Spinal cord (tissue), 10 donors: ENCODE data around the gene EPB41. TPM values are rescaled to one million over a fixed set of nuclear protein-coding genes. Genes with fewer than 3 reads are reported as not detected.

Experiments used
- DNase-seq, 6 donors: peaks; one replicate each; pipeline versions ENCODE4 v3.0.0 to v3.0.0-alpha.2; 2013 to 2015; ENCODE audit warnings: low spot score in 6 of 6, low read depth in 4 of 6
- H3K27ac ChIP-seq: one replicate; pipeline ENCODE4 v1.5.1; 2013; ENCODE audit warnings: low read depth, low read length, control low read depth
- H3K27me3 ChIP-seq: one replicate; pipeline ENCODE4 v1.6.1; 2013; ENCODE audit warnings: low read length; ENCODE audit not compliant: control insufficient read depth, insufficient read depth
- H3K36me3 ChIP-seq: one replicate; pipeline ENCODE4 v1.6.1; 2013; ENCODE audit warnings: low read length; ENCODE audit not compliant: control insufficient read depth, insufficient read depth
- H3K4me1 ChIP-seq: one replicate; pipeline ENCODE4 v1.6.1; 2013; ENCODE audit warnings: low read length; ENCODE audit not compliant: control insufficient read depth, insufficient read depth
- H3K4me3 ChIP-seq: one replicate; pipeline ENCODE4 v1.5.1; 2013; ENCODE audit warnings: low read depth, low read length, control low read depth
- H3K9me3 ChIP-seq: one replicate; pipeline ENCODE4 v1.6.1; 2013; ENCODE audit warnings: low read length; ENCODE audit not compliant: control insufficient read depth, insufficient read depth
- WGBS: methylation state at CpG from one replicate; pipeline ENCODE4 v1.1.5; 2013; ENCODE audit warnings: missing lambda C conversion rate; ENCODE audit not compliant: insufficient coverage; 5-methylcytosine and 5-hydroxymethylcytosine counted together
- polyA plus RNA-seq, 2 donors: library from polyadenylated mRNA; unstranded; fragments of 120-200 nt; gene quantifications; one replicate each; pipeline ENCODE4 v1.2.1, GENCODE V29; 2013; ENCODE audit not compliant: insufficient read length in 2 of 2
- total RNA-seq, 2 donors: library from RNA; depleted of rRNA in 1 of 2; stranded (reverse); fragments of 120-200 nt in 1 of 2; fragments of >200 nt in 1 of 2; gene quantifications; one replicate each; pipeline versions ENCODE4 v1.2.3 to v1.2.4, GENCODE V29; 2013 to 2014
- donor health status: healthy.

Gene EPB41
- total and polyA plus RNA-seq, 4 donors: 27.8 to 66.9 (median 41.1) TPM

DNA sequence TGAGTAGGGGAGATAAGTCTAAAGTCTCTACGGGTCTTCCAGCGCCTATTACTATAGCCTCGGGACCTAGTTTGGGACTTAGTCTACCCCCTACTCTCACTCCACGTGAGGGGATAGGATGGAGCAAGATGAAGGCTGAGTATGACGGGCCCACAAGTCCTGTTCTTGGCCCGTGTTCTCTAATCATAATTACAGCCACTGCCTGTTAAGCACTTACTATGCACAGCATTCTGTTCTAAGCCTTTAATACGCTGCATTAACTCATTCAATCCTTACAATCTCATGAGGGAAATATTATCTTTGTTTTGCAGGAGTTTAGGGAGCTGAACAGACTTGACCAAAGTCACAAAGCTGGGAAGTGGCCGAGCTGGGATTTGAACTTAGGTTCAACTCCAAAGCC is 23.9 kb upstream of the EPB41 start:
- 90% methylated on average over 3 of the region's 8 CpGs for WGBS
- peaks cover 21% of the 10 kb centered on the region for H3K4me1 ChIP-seq
- no peak for DNase-seq
- no peak overlapping the region for H3K27ac ChIP-seq
- H3K4me3 ChIP-seq: no peak overlapping the region
- no peaks in the 10 kb centered on the region for H3K36me3 ChIP-seq
- peaks cover 19% of the 10 kb centered on the region for H3K27me3 ChIP-seq
- no peaks in the 10 kb centered on the region for H3K9me3 ChIP-seq

DNA sequence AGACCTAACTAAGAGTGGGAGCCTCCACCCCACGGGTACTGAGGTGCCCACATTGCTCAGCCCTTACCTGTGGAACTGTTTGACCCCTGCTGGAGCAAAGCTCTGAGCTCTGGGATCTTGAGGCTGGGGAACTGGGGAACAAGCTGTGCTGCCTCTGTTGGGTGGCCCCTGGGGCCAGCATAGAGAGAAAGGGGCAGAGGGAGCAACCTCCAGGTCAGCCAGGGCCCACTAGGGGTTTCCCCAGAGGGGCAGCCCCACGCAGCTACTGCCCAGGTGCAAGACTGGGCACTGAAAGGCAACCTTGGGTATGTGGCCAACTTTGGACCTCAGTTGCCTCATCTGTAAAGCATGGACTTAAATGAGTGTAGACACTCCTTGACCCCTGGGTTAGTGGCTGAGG is 23.5 kb upstream of the EPB41 start:
- peaks cover 15% of the 10 kb centered on the region for H3K27me3 ChIP-seq
- no peak for DNase-seq
- WGBS: 71% methylated on average over 2 of the region's 2 CpGs
- peaks cover 21% of the 10 kb centered on the region for H3K4me1 ChIP-seq
- no peak overlapping the region for H3K4me3 ChIP-seq
- no peak overlapping the region for H3K27ac ChIP-seq
- H3K9me3 ChIP-seq: no peaks in the 10 kb centered on the region
- no peaks in the 10 kb centered on the region for H3K36me3 ChIP-seq

DNA sequence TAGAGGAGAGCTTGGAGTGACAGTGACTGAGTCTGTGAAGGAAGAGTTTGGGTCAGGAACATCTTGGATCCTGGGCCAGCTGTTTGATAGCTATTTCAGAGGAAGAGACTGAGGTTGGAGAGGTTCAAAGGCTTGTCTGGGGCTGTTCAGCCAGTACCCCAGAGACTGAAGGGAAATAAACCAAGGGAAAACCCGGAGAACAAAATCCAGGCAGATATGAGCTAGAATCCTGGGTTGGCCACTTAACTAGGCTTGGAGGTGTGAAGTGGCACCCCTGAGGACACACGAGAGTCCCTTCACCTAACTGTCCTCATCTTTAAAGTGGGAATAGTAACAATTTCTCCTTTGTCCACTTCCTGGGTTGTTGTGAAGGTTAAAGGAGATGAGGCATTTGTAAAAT is 23.1 kb upstream of the EPB41 start:
- Histone ChIP-seq H3K9me3 (no peaks in the 10 kb centered on the region), H3K4me3 (no peak overlapping the region), H3K4me1 (peaks cover 20% of the 10 kb centered on the region), H3K27me3 (peaks cover 15% of the 10 kb centered on the region), H3K27ac (no peak overlapping the region), H3K36me3 (no peaks in the 10 kb centered on the region)
- WGBS: 100% methylated on average over 1 of the region's 2 CpGs
- DNase-seq: no peak

DNA sequence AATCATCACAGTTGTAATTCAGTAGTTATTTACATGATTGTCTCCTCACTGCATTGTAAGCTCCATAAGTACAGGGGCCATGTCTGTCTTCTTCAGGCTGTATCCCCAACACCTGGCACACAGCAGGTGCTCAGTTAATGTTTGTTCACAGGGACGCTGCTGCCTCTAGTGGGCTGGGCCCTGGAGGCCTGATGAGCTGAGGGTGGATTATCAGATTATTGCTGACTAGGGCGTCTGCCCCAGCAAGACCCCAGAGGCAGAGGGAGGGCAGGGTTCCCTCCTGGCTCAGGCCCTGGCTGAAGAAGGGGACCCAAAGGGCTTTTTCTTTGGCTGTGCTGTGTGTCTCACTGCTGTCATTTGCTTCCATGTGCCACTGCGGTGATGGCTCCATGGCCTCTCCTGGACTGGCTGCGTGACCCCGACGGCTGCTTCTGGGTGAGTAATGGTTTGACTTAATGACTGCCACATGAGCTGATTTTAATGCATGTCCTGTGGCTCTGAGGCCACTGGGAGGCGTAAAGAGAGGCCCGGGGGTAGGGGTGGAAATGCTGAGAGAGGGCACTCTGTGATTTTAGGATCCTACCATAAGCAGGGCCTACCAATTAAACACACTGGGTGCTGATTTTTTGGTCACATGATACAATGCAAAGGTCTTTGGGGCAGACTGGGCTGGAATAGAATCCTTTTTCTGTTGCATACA is 20.8 kb upstream of the EPB41 start:
- Histone ChIP-seq H3K4me1 (peaks cover 2% of the 10 kb centered on the region), H3K9me3 (no peaks in the 10 kb centered on the region), H3K36me3 (no peaks in the 10 kb centered on the region), H3K27me3 (no peaks in the 10 kb centered on the region), H3K4me3 (no peak overlapping the region), H3K27ac (no peak overlapping the region)
- DNase-seq: no peak
- WGBS: 50% methylated on average over 7 of the region's 8 CpGs

DNA sequence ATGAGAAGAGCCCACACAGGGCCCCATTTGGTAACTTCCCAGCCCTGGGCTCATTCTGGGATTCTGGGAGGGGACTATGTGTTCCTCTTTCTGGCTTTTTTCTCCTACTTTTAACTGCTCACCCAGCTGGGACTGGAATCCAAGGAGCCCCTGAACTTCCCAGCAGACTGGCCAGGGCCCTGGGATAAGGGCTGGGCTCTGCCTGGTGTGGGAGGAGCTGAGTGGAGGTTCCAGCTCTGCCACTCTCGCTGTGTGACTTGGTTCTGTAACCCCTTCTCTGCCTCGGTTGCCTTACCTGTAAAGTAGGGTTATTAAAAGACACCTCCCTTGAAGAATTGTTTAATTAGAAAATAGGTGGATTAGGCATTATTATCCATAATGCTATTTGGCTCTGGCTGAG is 19.6 kb upstream of the EPB41 start:
- Histone ChIP-seq H3K27me3 (no peaks in the 10 kb centered on the region), H3K4me1 (peaks cover 4% of the 10 kb centered on the region), H3K36me3 (no peaks in the 10 kb centered on the region), H3K27ac (no peak overlapping the region), H3K9me3 (no peaks in the 10 kb centered on the region), H3K4me3 (no peak overlapping the region)
- WGBS: no CpG with 5 or more reads among the region's 2 CpGs
- no peak for DNase-seq

DNA sequence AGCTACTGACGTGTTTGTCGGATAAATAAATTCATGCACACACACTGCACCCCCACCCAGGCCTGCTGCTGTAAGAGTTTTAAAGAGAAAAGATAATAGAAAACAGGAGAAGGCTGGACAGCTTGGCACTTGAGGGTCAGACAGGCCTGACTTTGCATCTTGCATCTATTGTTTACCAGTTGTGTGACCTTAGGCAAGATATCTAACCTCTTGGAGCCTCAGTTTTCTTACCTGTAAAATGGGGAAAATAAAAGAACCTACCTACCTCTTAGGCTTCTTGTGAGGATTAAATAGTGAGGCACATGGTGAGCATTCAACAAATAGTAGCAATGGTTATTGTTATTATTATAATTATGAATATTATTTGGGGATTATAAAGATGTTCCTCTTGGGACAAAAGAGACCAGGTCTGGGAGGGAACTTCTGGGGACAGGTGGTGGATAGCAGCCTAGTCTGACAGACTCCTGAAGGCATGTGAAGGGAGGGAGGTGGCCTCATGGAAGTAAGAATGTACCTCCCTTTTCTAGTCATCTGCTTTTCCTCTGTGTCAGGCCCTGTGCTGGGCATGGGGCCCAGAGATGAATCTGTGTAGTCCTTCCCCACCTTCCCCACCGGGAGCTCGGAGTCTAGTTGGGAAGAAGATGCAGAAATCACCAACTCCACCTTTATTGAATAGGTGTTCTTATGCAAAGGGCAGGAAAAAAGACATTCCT is 18.3 kb upstream of the EPB41 start:
- no peak overlapping the region for H3K27ac ChIP-seq
- no peak for DNase-seq
- no peaks in the 10 kb centered on the region for H3K27me3 ChIP-seq
- H3K36me3 ChIP-seq: no peaks in the 10 kb centered on the region
- peaks cover 4% of the 10 kb centered on the region for H3K4me1 ChIP-seq
- no CpG with 5 or more reads among the region's 4 CpGs for WGBS
- no peaks in the 10 kb centered on the region for H3K9me3 ChIP-seq
- no peak overlapping the region for H3K4me3 ChIP-seq

DNA sequence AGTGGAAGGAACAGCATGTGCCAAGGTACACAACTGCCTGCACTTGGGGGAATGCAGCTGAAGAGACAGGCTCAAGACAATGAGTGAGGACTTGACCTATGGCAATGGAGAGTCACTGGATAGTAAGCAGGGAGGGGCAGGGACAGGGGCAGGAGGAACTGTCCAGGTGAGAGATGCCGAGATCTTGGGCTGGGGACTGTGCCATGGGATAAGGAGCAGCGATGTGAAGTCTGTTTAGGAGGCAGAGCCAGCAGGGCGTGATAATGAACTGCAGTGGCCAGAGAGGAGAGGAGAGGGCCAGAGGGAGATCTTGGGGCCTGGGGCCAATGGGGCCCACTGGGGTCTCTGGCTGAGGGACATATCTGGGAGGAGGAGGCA is 17.8 kb upstream of the EPB41 start:
- no peak overlapping the region for H3K4me3 ChIP-seq
- H3K4me1 ChIP-seq: peaks cover 4% of the 10 kb centered on the region
- WGBS: 61% methylated on average over 3 of the region's 3 CpGs
- no peaks in the 10 kb centered on the region for H3K36me3 ChIP-seq
- DNase-seq: no peak
- H3K27me3 ChIP-seq: no peaks in the 10 kb centered on the region
- no peak overlapping the region for H3K27ac ChIP-seq
- no peaks in the 10 kb centered on the region for H3K9me3 ChIP-seq

DNA sequence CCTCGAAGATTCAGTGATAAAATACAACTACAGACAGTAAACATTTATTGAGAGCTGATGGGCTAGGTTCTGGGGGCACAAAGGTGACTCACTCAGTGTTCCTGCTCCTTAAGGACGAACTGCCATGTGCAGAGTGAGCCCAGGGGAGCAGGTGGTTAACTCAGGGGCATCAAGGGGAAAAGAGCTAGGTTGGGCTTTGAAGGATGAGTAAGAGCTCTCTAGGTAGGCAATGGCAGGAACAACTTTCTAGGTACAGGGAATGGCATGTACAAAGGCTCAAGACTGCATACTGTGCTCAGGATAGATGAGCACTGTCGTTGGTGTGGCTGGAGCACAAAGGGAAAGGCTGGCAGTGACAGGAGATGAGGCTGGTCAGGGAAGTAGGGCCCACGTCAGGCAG is 16.6 kb upstream of the EPB41 start:
- Histone ChIP-seq H3K27ac (no peak overlapping the region), H3K27me3 (no peaks in the 10 kb centered on the region), H3K9me3 (no peaks in the 10 kb centered on the region), H3K4me1 (peaks cover 4% of the 10 kb centered on the region), H3K4me3 (no peak overlapping the region), H3K36me3 (no peaks in the 10 kb centered on the region)
- no peak for DNase-seq
- 75% methylated on average over 3 of the region's 4 CpGs for WGBS

DNA sequence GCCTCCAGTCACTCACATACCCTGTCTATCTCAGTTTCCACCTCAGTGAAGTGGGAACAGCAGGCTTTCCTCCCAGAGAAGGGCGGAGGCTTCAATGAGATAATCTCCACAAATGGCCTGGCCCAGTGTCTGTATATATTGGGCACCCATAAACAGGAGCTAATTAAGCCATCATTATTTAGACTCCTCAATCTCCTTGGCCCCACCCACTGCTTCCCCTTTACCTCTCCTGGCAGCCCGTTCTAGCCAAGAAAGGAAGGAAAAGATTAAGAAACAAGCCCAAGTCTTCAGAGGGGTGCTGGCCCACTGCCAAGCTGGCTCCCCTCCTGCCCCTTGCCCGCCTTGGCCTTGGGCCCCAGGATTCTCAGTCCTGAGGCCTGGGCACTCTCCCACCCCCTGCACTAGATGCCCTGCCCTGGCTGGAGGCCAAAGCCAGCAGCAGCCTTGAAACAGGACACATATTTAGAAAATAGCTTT is 15.9 kb upstream of the EPB41 start:
- WGBS: 58% methylated on average over 3 of the region's 3 CpGs
- no peak overlapping the region for H3K27ac ChIP-seq
- DNase-seq: peak in 1 of 6 donors; percentile 30

DNA sequence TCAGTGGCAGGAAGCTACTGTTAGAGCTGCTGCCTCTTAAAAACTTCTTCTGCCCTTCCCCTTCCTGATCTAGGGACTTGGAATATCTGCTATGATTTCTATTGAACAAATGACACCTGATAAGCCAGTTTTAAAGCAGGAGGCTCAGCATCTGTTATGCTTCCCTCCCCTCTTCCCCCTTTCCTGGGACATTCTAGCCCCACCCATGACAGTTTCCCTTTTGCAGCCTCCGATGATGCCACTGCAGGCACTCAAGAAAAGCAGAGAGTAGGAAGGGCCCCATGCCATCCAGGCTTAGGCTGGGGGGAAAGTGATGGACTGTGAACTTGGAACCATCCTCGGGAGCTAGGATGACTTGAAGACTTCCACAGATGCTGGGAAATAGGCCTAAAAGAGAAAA is 15.1 kb upstream of the EPB41 start:
- 38% methylated on average over 1 of the region's 2 CpGs for WGBS
- H3K27ac ChIP-seq: no peak overlapping the region

More for the DNA sequence above, 15.9 kb upstream of the EPB41 start:
- no peaks in the 10 kb centered on the region for H3K9me3 ChIP-seq
- H3K27me3 ChIP-seq: no peaks in the 10 kb centered on the region
- H3K36me3 ChIP-seq: no peaks in the 10 kb centered on the region
- peaks cover 4% of the 10 kb centered on the region for H3K4me1 ChIP-seq
- no peak overlapping the region for H3K4me3 ChIP-seq

More for the DNA sequence above, 15.1 kb upstream of the EPB41 start:
- H3K4me3 ChIP-seq: no peak overlapping the region
- H3K4me1 ChIP-seq: peaks cover 4% of the 10 kb centered on the region
- no peaks in the 10 kb centered on the region for H3K27me3 ChIP-seq
- no peaks in the 10 kb centered on the region for H3K36me3 ChIP-seq
- DNase-seq: no peak
- H3K9me3 ChIP-seq: no peaks in the 10 kb centered on the region
